Progenitor cell of endocrine pancreas (in vitro differentiated cells): ENCODE results near the gene PALM. TPM values are rescaled to one million over a fixed set of nuclear protein-coding genes. Genes with fewer than 3 reads are reported as not detected.

Source experiments
- DNase-seq: peaks from one replicate; pipeline ENCODE4 v3.0.0; 2021; ENCODE audit warnings: low spot score; ENCODE audit not compliant: unreplicated experiment
- H3K27ac Mint-ChIP-seq: 2 replicates; pipeline ENCODE4 v1.8.0; 2021; ENCODE audit warnings: mild to moderate bottlenecking, moderate library complexity, mixed read lengths
- H3K27me3 Mint-ChIP-seq: 2 replicates; pipeline ENCODE4 v1.8.0; 2021; ENCODE audit warnings: mixed read lengths
- H3K36me3 Mint-ChIP-seq: 2 replicates; pipeline ENCODE4 v1.8.0; 2022; ENCODE audit warnings: mixed read lengths; ENCODE audit not compliant: insufficient read depth
- H3K4me1 Mint-ChIP-seq: 2 replicates; pipeline ENCODE4 v1.8.0; 2021; ENCODE audit warnings: low read depth, mixed read lengths
- H3K4me3 Mint-ChIP-seq: 2 replicates; pipeline ENCODE4 v1.8.0; 2021; ENCODE audit warnings: low read depth, mild to moderate bottlenecking, moderate library complexity, mixed read lengths
- H3K9me3 Mint-ChIP-seq: 2 replicates; pipeline ENCODE4 v1.8.0; 2021; ENCODE audit warnings: low read depth, mixed read lengths
- CTCF ChIP-seq: fragments of 200-600 bp; sonication (generic); IDR thresholded peaks from one replicate; pipeline ENCODE4 v1.5.0; 2021; ENCODE audit warnings: antibody characterized with exemption, mild to moderate bottlenecking; ENCODE audit not compliant: unreplicated experiment
- total RNA-seq: library from RNA; stranded (reverse); gene quantifications from 2 replicates; pipeline ENCODE4 v1.2.1, GENCODE V29; 2021

Gene PALM
- total RNA-seq, 1 donor from 2014 or later: 52.4 TPM

- TF ChIP-seq CTCF: no peak
- Mint-ChIP-seq H3K36me3 (peaks cover 7% of the 10 kb centered on the region), H3K4me1 (peaks cover 2% of the 10 kb centered on the region), H3K9me3 (peaks cover 3% of the 10 kb centered on the region), H3K4me3 (peak overlapping the region; percentile 64), H3K27me3 (peaks cover 5% of the 10 kb centered on the region), H3K27ac (peak overlapping the region; percentile 45)
- DNase-seq: no peak
These were observed 2.0 kb downstream of the PALM start for GRCh38 chr19:710767-711166.

GRCh38 chr19:711254-711653, 2.5 kb downstream of the PALM start:
- Mint-ChIP-seq H3K27ac (peak overlapping the region; percentile 45), H3K27me3 (peaks cover 4% of the 10 kb centered on the region), H3K4me1 (peaks cover 2% of the 10 kb centered on the region), H3K9me3 (peaks cover 3% of the 10 kb centered on the region), H3K4me3 (peak overlapping the region; percentile 64), H3K36me3 (peaks cover 7% of the 10 kb centered on the region)
- no peak for TF ChIP-seq CTCF
- no peak for DNase-seq

GRCh38 chr19:715347-715746, 6.6 kb downstream of the PALM start:
- H3K9me3 Mint-ChIP-seq: peaks cover 3% of the 10 kb centered on the region
- peaks cover 3% of the 10 kb centered on the region for H3K4me1 Mint-ChIP-seq
- no peak for DNase-seq
- peaks cover 4% of the 10 kb centered on the region for H3K36me3 Mint-ChIP-seq
- no peaks in the 10 kb centered on the region for H3K27me3 Mint-ChIP-seq
- no peak overlapping the region for H3K27ac Mint-ChIP-seq
- TF ChIP-seq CTCF: no peak
- H3K4me3 Mint-ChIP-seq: no peak overlapping the region

GRCh38 chr19:718251-718951, 9.7 kb downstream of the PALM start:
- H3K4me1 Mint-ChIP-seq: peaks cover 2% of the 10 kb centered on the region
- peaks cover 4% of the 10 kb centered on the region for H3K36me3 Mint-ChIP-seq
- TF ChIP-seq CTCF: no peak
- DNase-seq: no peak
- no peaks in the 10 kb centered on the region for H3K27me3 Mint-ChIP-seq
- no peak overlapping the region for H3K27ac Mint-ChIP-seq
- peaks cover 3% of the 10 kb centered on the region for H3K9me3 Mint-ChIP-seq
- H3K4me3 Mint-ChIP-seq: no peak overlapping the region

- peaks cover 4% of the 10 kb centered on the region for H3K36me3 Mint-ChIP-seq
- no peak overlapping the region for H3K4me3 Mint-ChIP-seq
- no peak for DNase-seq
- H3K9me3 Mint-ChIP-seq: peaks cover 3% of the 10 kb centered on the region
- H3K27me3 Mint-ChIP-seq: no peaks in the 10 kb centered on the region
- TF ChIP-seq CTCF: no peak
- no peak overlapping the region for H3K27ac Mint-ChIP-seq
- peaks cover 2% of the 10 kb centered on the region for H3K4me1 Mint-ChIP-seq
These were observed 10.3 kb downstream of the PALM start for GRCh38 chr19:718991-719512.
